Mesangial cell (primary cell): ENCODE results near the gene TMEM163. TPM values are rescaled to one million over a fixed set of nuclear protein-coding genes. Genes with fewer than 3 reads are reported as not detected.

Source experiments
- total RNA-seq: library from RNA; depleted of rRNA; stranded (reverse); fragments of >200 nt; gene quantifications from 2 replicates; pipeline ENCODE4 v1.2.3, GENCODE V29; 2015

The TMEM163 gene
- 1.0 and 1.1 TPM in 2 replicates for total RNA-seq

GRCh38 chr2:134718817-134719814, at the start of gene TMEM163:
TMEM163 (minus strand) TSS chr2:134719000.

Other genes starting within 250 kb of the TMEM163 start
- not detected in 2 replicates for gene ACMSD, start 119.6 kb upstream of the TMEM163 start, total RNA-seq
- 9.5 and 12.0 TPM in 2 replicates for gene CCNT2, start 199.8 kb upstream of the TMEM163 start, total RNA-seq